Hematopoietic multipotent progenitor cell treated with erythropoietin and hydrocortisone succinate and interleukin-3 and kit ligand, for 15 days (in vitro differentiated cells): Measurements from ENCODE around the gene ROR1.

Experiments
- DNase-seq: peaks from one replicate; pipeline ENCODE4 v3.0.0-alpha.2; 2015; ENCODE audit warnings: low spot score

ROR1 gene

GRCh38 chr1:64110924-64111777 lies 337.3 kb downstream of the ROR1 start:
- DNase-seq: no peak

- DNase-seq: no peak
These were observed 338.0 kb downstream of the ROR1 start for GRCh38 chr1:64111787-64112186.

- DNase-seq: no peak
These were observed 338.5 kb downstream of the ROR1 start for GRCh38 chr1:64112281-64112680.

GRCh38 chr1:64114012-64114525 lies 340.3 kb downstream of the ROR1 start:
- DNase-seq: no peak

- DNase-seq: no peak
These were observed 342.7 kb downstream of the ROR1 start for GRCh38 chr1:64116537-64116936.

GRCh38 chr1:64117492-64117891 lies 343.7 kb downstream of the ROR1 start:
- DNase-seq: no peak

- DNase-seq: no peak
These were observed 348.1 kb downstream of the ROR1 start for GRCh38 chr1:64121766-64122385.

- no peak for DNase-seq
These were observed 348.8 kb downstream of the ROR1 start for GRCh38 chr1:64122588-64122987.

GRCh38 chr1:64124704-64125440 lies 351.1 kb downstream of the ROR1 start:
- DNase-seq: no peak

GRCh38 chr1:64126581-64126980 lies 352.8 kb downstream of the ROR1 start:
- no peak for DNase-seq

- DNase-seq: no peak
These were observed 353.5 kb downstream of the ROR1 start for GRCh38 chr1:64127297-64127696.

- no peak for DNase-seq
These were observed 355.9 kb downstream of the ROR1 start for GRCh38 chr1:64129701-64130100.

- DNase-seq: no peak
These were observed 357.3 kb downstream of the ROR1 start for GRCh38 chr1:64131155-64131554.

- DNase-seq: no peak
These were observed 359.2 kb downstream of the ROR1 start for GRCh38 chr1:64133036-64133435.

GRCh38 chr1:64135462-64136223 lies 361.8 kb downstream of the ROR1 start:
- DNase-seq: no peak

- no peak for DNase-seq
These were observed 362.5 kb downstream of the ROR1 start for GRCh38 chr1:64136296-64136695.

GRCh38 chr1:64136752-64137411 lies 363.1 kb downstream of the ROR1 start:
- peak; percentile 49 for DNase-seq

- DNase-seq: no peak
These were observed 363.6 kb downstream of the ROR1 start for GRCh38 chr1:64137412-64137803.

- no peak for DNase-seq
These were observed 366.1 kb downstream of the ROR1 start for GRCh38 chr1:64139877-64140276.

- DNase-seq: no peak
These were observed 366.8 kb downstream of the ROR1 start for GRCh38 chr1:64140596-64140995.

- DNase-seq: no peak
These were observed 373.4 kb downstream of the ROR1 start for GRCh38 chr1:64147045-64147724.
